ENCODE results near the gene DHX8. TPM values are rescaled to one million over a fixed set of nuclear protein-coding genes. Genes with fewer than 3 reads are reported as not detected.
"Not testable (repeated sequence)": the region's sequence is repeated elsewhere in the genome, so short reads cannot be mapped to it uniquely, and the experiment has no call there.

The DHX8 gene
- total RNA-seq, 1 donor from 2014 or later = 32.7 TPM

- no peak for DNase-seq (ENCODE audit: low spot score)
- intact Hi-C loops (cut with DNase I) = no loop called here
These were observed 26.4 kb upstream of the DHX8 start for GRCh38 chr17:43457362-43457692.

GRCh38 chr17:43459878-43460277, 23.9 kb upstream of the DHX8 start:
- DNase-seq (ENCODE audit: low spot score); intact Hi-C loops (cut with DNase I): not testable (repeated sequence)

GRCh38 chr17:43461185-43461584, 22.6 kb upstream of the DHX8 start:
- intact Hi-C loops (cut with DNase I) = no loop called here
- no peak for DNase-seq (ENCODE audit: low spot score)

GRCh38 chr17:43462569-43462968, 21.2 kb upstream of the DHX8 start:
- intact Hi-C loops (cut with DNase I); DNase-seq (ENCODE audit: low spot score): not testable (repeated sequence)

- intact Hi-C loops (cut with DNase I) = no loop called here
- no peak for DNase-seq (ENCODE audit: low spot score)
These were observed 20.5 kb upstream of the DHX8 start for GRCh38 chr17:43463241-43463640.

- DNase-seq (ENCODE audit: low spot score) = no peak
- intact Hi-C loops (cut with DNase I) = no loop called here
These were observed 19.7 kb upstream of the DHX8 start for GRCh38 chr17:43464046-43464445.

- intact Hi-C loops (cut with DNase I) = no loop called here
These were observed 18.7 kb upstream of the DHX8 start for GRCh38 chr17:43465049-43465448.

GRCh38 chr17:43467981-43468581, 15.7 kb upstream of the DHX8 start:
- DNase-seq (ENCODE audit: low spot score) = no peak
- intact Hi-C loops (cut with DNase I) = no loop called here

More at GRCh38 chr17:43465049-43465448, 18.7 kb upstream of the DHX8 start:
- no peak for DNase-seq (ENCODE audit: low spot score)

GRCh38 chr17:43468691-43469139, 15.1 kb upstream of the DHX8 start:
- DNase-seq (ENCODE audit: low spot score) = no peak

GRCh38 chr17:43469145-43469544, 14.6 kb upstream of the DHX8 start:
- intact Hi-C loops (cut with DNase I) = no loop called here
- DNase-seq (ENCODE audit: low spot score) = no peak

More at GRCh38 chr17:43468691-43469139, 15.1 kb upstream of the DHX8 start:
- intact Hi-C loops (cut with DNase I) = no loop called here

- intact Hi-C loops (cut with DNase I) = no loop called here
- no peak for DNase-seq (ENCODE audit: low spot score)
These were observed 12.1 kb upstream of the DHX8 start for GRCh38 chr17:43471585-43472160.

GRCh38 chr17:43475494-43476089, 8.2 kb upstream of the DHX8 start:
- intact Hi-C loops (cut with DNase I) = no loop called here
- no peak for DNase-seq (ENCODE audit: low spot score)

GRCh38 chr17:43476306-43476705, 7.5 kb upstream of the DHX8 start:
- DNase-seq (ENCODE audit: low spot score); intact Hi-C loops (cut with DNase I): not testable (repeated sequence)

- intact Hi-C loops (cut with DNase I) = no loop called here
- DNase-seq (ENCODE audit: low spot score) = no peak
These were observed 5.7 kb upstream of the DHX8 start for GRCh38 chr17:43477832-43478634.

GRCh38 chr17:43479948-43480347, 3.8 kb upstream of the DHX8 start:
- intact Hi-C loops (cut with DNase I) = no loop called here
- DNase-seq (ENCODE audit: low spot score) = no peak

- intact Hi-C loops (cut with DNase I) = loop anchor here (1.0 kb wide), 1 partner anchor 88 kb away; no protein-coding TSS in a partner anchor
- DNase-seq (ENCODE audit: low spot score) = no peak
These were observed 1.4 kb upstream of the DHX8 start for GRCh38 chr17:43482103-43483012.

GRCh38 chr17:43490621-43491020, 6.8 kb downstream of the DHX8 start:
- intact Hi-C loops (cut with DNase I) = no loop called here

GRCh38 chr17:43509440-43509839, 25.7 kb downstream of the DHX8 start:
- DNase-seq (ENCODE audit: low spot score); intact Hi-C loops (cut with DNase I): not testable (repeated sequence)

More at GRCh38 chr17:43490621-43491020, 6.8 kb downstream of the DHX8 start:
- DNase-seq (ENCODE audit: low spot score) = no peak

- intact Hi-C loops (cut with DNase I); DNase-seq (ENCODE audit: low spot score): not testable (repeated sequence)
These were observed 27.4 kb downstream of the DHX8 start for GRCh38 chr17:43511199-43511598.

Data from cardiac septum (tissue), 1 donor.